HCT116 (cell line): ENCODE data around the gene DHRS4. TPM values are rescaled to one million over a fixed set of nuclear protein-coding genes. Genes with fewer than 3 reads are reported as not detected.
"Not testable (repeated sequence)": the region's sequence is repeated elsewhere in the genome, so short reads cannot be mapped to it uniquely, and the experiment has no call there.

Experiments
- ATAC-seq: fragments of 200-7000 bp; cut with Tn5 transposase; 2 replicates; pipeline ENCODE4 v1.9.1; 2020; ENCODE audit warnings: mild to moderate bottlenecking, moderate library complexity
- BruUV-seq: library from RNA; stranded (reverse); fragments of 400-500 nt; replicated peaks from 2 replicates; lab custom pipeline; 2021; lab: Mats Ljungman, UMichigan
- CTCF ChIA-PET: fragments of 300-600 bp; sonication (Branson Sonifier 250); formaldehyde crosslinking; loops from one replicate; lab custom pipeline; 2021; ENCODE audit warnings: antibody characterized with exemption; lab: Charles Lee
- POLR2A ChIA-PET: fragments of 300-600, 350-600 bp; sonication (Branson Sonifier 250); formaldehyde crosslinking; loops from one replicate; lab custom pipeline; 2021; ENCODE audit warnings: antibody characterized with exemption; lab: Charles Lee
- RAD21 ChIA-PET, 2 experiments: fragments of 300-600 bp; sonication (Branson Sonifier 250); formaldehyde crosslinking; loops; one replicate each; lab custom pipeline; 2023; ENCODE audit warnings: low total read pairs in 2 of 2; ENCODE audit not compliant: uncharacterized antibody in 2 of 2, unreplicated experiment in 2 of 2, low non-redundant PET in 1 of 2; lab: Charles Lee
- DNase-seq: peaks from one replicate; pipeline ENCODE4 v3.0.0-alpha.2; 2010; ENCODE audit warnings: low read depth, low spot score
- H2AFZ ChIP-seq: fragments of 200-600 bp; shearing (Covaris generic), sonication (generic); 2 replicates; pipeline ENCODE4 v1.6.1; 2017; ENCODE audit warnings: low read depth, mixed run types, mixed read lengths, antibody characterized with exemption, low read length; ENCODE audit not compliant: poor library complexity, severe bottlenecking
- H3K27ac ChIP-seq: 2 replicates; pipeline ENCODE4 v1.5.1; 2012; ENCODE audit warnings: low read depth, low read length
- H3K27me3 ChIP-seq: fragments of 200-600 bp; sonication (generic); 2 replicates; pipeline ENCODE4 v1.6.1; 2016; ENCODE audit warnings: mixed run types, low read length, mixed read lengths; ENCODE audit not compliant: insufficient read depth
- H3K36me3 ChIP-seq, 2 experiments: fragments of 200-500 bp in 1 of 2; fragments of 200-600 bp in 1 of 2; sonication (Bioruptor generic) in 1 of 2; sonication (generic) in 1 of 2; 2 replicates each; pipeline versions ENCODE4 v1.5.1 to v1.6.1; 2014 to 2016; ENCODE audit warnings: low read length in 2 of 2, inconsistent platforms in 1 of 2, mixed read lengths in 1 of 2, mixed run types in 1 of 2; ENCODE audit not compliant: insufficient read depth in 2 of 2, control insufficient read depth in 1 of 2
- H3K4me1 ChIP-seq, 2 experiments: fragments of 200-600 bp in 1 of 2; sonication (generic) in 1 of 2; 2 replicates each; pipeline versions ENCODE4 v1.5.1 to v1.6.1; 2012 to 2017; ENCODE audit warnings: low read length in 2 of 2, inconsistent platforms in 1 of 2, mild to moderate bottlenecking in 1 of 2, mixed read lengths in 1 of 2, mixed run types in 1 of 2, moderate library complexity in 1 of 2; ENCODE audit not compliant: insufficient read depth in 2 of 2, control insufficient read depth in 1 of 2
- H3K4me2 ChIP-seq: fragments of 200-600 bp; sonication (generic); 2 replicates; pipeline ENCODE4 v1.6.1; 2017; ENCODE audit warnings: mixed run types, low read length, mixed read lengths
- H3K4me3 ChIP-seq, 2 experiments: fragments of 200-600 bp in 1 of 2; sonication (generic) in 1 of 2; replicated peaks in 1 of 2; 2 replicates each; pipeline ENCODE4 v1.5.1; 2011 to 2016; ENCODE audit warnings: low read length in 2 of 2, control low read depth in 1 of 2, low read depth in 1 of 2, mild to moderate bottlenecking in 1 of 2, mixed read lengths in 1 of 2, mixed run types in 1 of 2
- H3K79me2 ChIP-seq: fragments of 200-600 bp; sonication (generic); 2 replicates; pipeline ENCODE4 v1.6.1; 2017; ENCODE audit warnings: mild to moderate bottlenecking, mixed run types, low read length, moderate library complexity, mixed read lengths; ENCODE audit not compliant: insufficient read depth
- H3K9ac ChIP-seq: fragments of 200-600 bp; sonication (generic); 2 replicates; pipeline ENCODE4 v1.6.1; 2016; ENCODE audit warnings: low read length, mixed read lengths
- H3K9me2 ChIP-seq: fragments of 200-600 bp; sonication (generic), shearing (Covaris generic); 2 replicates; pipeline ENCODE4 v1.6.1; 2017; ENCODE audit warnings: mixed run types, mild to moderate bottlenecking, moderate library complexity; ENCODE audit not compliant: insufficient read depth
- H3K9me3 ChIP-seq, 2 experiments: fragments of 200-500 bp in 1 of 2; fragments of 200-600 bp in 1 of 2; sonication (Bioruptor generic) in 1 of 2; sonication (generic) in 1 of 2; 2 replicates each; pipeline ENCODE4 v1.6.1; 2014 to 2017; ENCODE audit warnings: low read length in 2 of 2, mixed read lengths in 2 of 2, inconsistent platforms in 1 of 2, low read depth in 1 of 2, mild to moderate bottlenecking in 1 of 2, mixed run types in 1 of 2, moderate library complexity in 1 of 2; ENCODE audit not compliant: control insufficient read depth in 1 of 2, insufficient read depth in 1 of 2
- H4K20me1 ChIP-seq: fragments of 200-600 bp; sonication (generic), shearing (Covaris generic); 2 replicates; pipeline ENCODE4 v1.6.1; 2017; ENCODE audit warnings: mixed run types, mild to moderate bottlenecking, moderate library complexity; ENCODE audit not compliant: insufficient read depth
- intact Hi-C: fragments of 100-400 bp; cut with micrococcal nuclease; formaldehyde crosslinking; loops from 2 replicates; pipeline ENCODE4 v1.10.0; 2022
- total RNA-seq: library from RNA; stranded (reverse); gene quantifications from one replicate; pipeline ENCODE4 v1.2.1, GENCODE V29; 2021; ENCODE audit not compliant: unreplicated experiment
- TF ChIP-seq, protein P1 (sequence below): IDR thresholded peaks from 2 replicates; pipeline ENCODE4 v1.6.1; 2012
- TF ChIP-seq, protein P2 (sequence below): IDR thresholded peaks from 2 replicates; pipeline ENCODE4 v1.6.1; 2012; ENCODE audit warnings: low read depth

DHRS4 gene
- total RNA-seq, 1 experiment from 2014 or later, result 21.8 TPM

DNA sequence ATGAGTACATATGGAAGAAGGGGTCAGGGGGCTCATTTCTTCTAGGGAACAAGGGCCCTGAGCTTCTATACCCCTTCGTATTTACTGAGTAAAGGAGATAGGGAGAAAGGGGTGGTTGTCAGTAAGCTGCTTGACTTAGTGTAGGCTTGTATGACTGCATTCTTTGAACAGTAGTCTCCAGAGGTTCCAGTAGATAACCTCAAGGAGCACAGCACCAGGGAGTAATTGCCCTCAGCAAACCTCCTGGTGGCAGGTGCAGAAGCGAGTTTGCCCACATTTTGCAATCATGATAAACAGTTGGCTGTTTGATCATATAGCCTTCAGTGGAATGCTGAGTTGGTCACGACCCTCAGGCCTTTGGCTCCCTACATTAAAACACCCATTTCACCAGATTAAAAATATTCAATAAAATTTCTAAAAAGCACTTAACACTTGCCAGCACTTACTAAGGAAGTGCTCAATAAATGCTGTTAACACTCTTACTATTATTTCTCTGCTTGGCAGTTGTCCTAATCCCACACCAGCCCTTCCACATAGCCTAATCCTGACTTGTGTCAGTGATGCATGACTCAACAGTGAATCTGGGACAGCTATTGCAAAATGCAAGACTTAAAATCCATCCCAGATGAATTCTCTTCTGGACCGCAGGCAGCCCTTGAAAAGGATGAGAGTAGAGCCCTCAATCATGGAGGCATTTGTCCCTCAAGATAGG lies 31.5 kb downstream of the DHRS4 start:
- DNase-seq, result no peak
- Histone ChIP-seq H3K9me3 (no peaks in the 10 kb centered on the region), H3K36me3 (no peaks in the 10 kb centered on the region), H2AFZ (no peak overlapping the region), H3K9me2 (no peaks in the 10 kb centered on the region), H3K4me3 (no peak overlapping the region), H4K20me1 (no peaks in the 10 kb centered on the region), H3K4me2 (no peak overlapping the region), H3K79me2 (no peaks in the 10 kb centered on the region), H3K27me3 (no peaks in the 10 kb centered on the region), H3K4me1 (peaks cover 3 to 19% of the 10 kb centered on the region in 2 experiments; a peak in 3 of 4 replicates), H3K9ac (no peak overlapping the region), H3K27ac (no peak overlapping the region)
- ChIA-PET CTCF (no interaction called here), POLR2A (no interaction called here), RAD21 (interaction anchor here in 1 of 2 experiments (0.7 kb wide), 1 partner anchor 77 kb away, joined by 4 read pairs; no protein-coding TSS in a partner anchor)
- ATAC-seq, result no peak
- TF ChIP-seq, protein P1, sequence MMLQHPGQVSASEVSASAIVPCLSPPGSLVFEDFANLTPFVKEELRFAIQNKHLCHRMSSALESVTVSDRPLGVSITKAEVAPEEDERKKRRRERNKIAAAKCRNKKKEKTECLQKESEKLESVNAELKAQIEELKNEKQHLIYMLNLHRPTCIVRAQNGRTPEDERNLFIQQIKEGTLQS, result no peak
- TF ChIP-seq, protein P2, sequence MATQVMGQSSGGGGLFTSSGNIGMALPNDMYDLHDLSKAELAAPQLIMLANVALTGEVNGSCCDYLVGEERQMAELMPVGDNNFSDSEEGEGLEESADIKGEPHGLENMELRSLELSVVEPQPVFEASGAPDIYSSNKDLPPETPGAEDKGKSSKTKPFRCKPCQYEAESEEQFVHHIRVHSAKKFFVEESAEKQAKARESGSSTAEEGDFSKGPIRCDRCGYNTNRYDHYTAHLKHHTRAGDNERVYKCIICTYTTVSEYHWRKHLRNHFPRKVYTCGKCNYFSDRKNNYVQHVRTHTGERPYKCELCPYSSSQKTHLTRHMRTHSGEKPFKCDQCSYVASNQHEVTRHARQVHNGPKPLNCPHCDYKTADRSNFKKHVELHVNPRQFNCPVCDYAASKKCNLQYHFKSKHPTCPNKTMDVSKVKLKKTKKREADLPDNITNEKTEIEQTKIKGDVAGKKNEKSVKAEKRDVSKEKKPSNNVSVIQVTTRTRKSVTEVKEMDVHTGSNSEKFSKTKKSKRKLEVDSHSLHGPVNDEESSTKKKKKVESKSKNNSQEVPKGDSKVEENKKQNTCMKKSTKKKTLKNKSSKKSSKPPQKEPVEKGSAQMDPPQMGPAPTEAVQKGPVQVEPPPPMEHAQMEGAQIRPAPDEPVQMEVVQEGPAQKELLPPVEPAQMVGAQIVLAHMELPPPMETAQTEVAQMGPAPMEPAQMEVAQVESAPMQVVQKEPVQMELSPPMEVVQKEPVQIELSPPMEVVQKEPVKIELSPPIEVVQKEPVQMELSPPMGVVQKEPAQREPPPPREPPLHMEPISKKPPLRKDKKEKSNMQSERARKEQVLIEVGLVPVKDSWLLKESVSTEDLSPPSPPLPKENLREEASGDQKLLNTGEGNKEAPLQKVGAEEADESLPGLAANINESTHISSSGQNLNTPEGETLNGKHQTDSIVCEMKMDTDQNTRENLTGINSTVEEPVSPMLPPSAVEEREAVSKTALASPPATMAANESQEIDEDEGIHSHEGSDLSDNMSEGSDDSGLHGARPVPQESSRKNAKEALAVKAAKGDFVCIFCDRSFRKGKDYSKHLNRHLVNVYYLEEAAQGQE, result no peak
- no TSS peak for BruUV-seq
- intact Hi-C loops, result loop anchor here (5.0 to 10.0 kb wide), 3 partner anchors 52 to 310 kb away; partner anchors contain the start of genes DHRS1, NOP9 and PCK2

DNA sequence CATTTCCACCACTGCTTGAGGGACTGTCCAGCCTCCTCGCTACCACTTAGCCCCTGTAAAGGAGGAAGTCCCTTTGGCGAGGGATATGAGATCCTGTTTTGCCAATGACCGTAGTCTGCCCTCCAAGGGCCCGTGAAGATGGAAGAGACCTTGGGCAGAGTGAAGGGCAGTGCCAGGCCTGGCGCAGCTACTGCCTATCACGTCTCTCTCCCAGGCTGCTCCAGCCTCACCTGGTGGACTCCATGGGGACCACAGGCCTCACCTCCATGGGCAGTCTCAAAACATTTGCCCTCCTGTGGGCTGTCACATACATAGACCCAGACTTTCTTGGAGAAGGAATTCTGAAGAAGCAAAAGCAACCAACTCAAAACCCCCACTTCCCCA lies 34.6 kb downstream of the DHRS4 start:
- intact Hi-C loops, result loop anchor here (5.0 to 10.0 kb wide), 3 partner anchors 49 to 307 kb away; partner anchors contain the start of genes DHRS1, NOP9 and PCK2
- Histone ChIP-seq H3K4me2 (peak overlapping the region; percentile 98), H3K4me1 (peaks cover 3 to 19% of the 10 kb centered on the region in 2 experiments; a peak in 3 of 4 replicates), H3K9ac (peak overlapping the region; percentile 80), H3K4me3 (peak overlapping the region; percentile 59 to 74)
- DNase-seq, RAD21 ChIA-PET, H3K9me2 ChIP-seq, H3K9me3 ChIP-seq, H3K27me3 ChIP-seq, H3K79me2 ChIP-seq, H3K27ac ChIP-seq, H2AFZ ChIP-seq, H3K36me3 ChIP-seq, BruUV-seq, H4K20me1 ChIP-seq: not testable (repeated sequence)
- CTCF ChIA-PET, result interaction anchor here (0.9 kb wide), 1 partner anchor 120 kb away, joined by 5 read pairs; no protein-coding TSS in a partner anchor
- POLR2A ChIA-PET, result interaction anchor here (1.1 kb wide), 2 partner anchors 17 to 106 kb away, joined by 4 to 5 read pairs; partner anchors contain the start of gene PCK2
- ATAC-seq, result peak; percentile 75
